H1 (cell line): ENCODE measurements around the gene GPSM1. TPM values are rescaled to one million over a fixed set of nuclear protein-coding genes. Genes with fewer than 3 reads are reported as not detected.

Source experiments
- CTCF ChIA-PET: fragments of 300-600 bp; sonication (Branson Sonifier 250); formaldehyde crosslinking; loops from one replicate; lab custom pipeline; 2021; ENCODE audit not compliant: partially characterized antibody; lab: Charles Lee
- POLR2A ChIA-PET: fragments of 300-600 bp; sonication (Branson Sonifier 250); formaldehyde crosslinking; loops from one replicate; lab custom pipeline; 2021; ENCODE audit warnings: inconsistent platforms; ENCODE audit not compliant: partially characterized antibody; lab: Charles Lee
- DNase-seq, 2 experiments: peaks; one replicate each; pipeline versions ENCODE4 v3.0.0 to v3.0.0-alpha.2; 2010 to 2022; ENCODE audit warnings: low spot score in 2 of 2, low read depth in 1 of 2, mixed read lengths in 1 of 2
- FAIRE-seq: peaks from 2 replicates; lab custom pipeline; 2011; peaks lifted over from hg19 to GRCh38; lab: Jason Lieb, UNC
- H2AFZ ChIP-seq: 2 replicates; pipeline ENCODE4 v1.8.1; 2012; ENCODE audit warnings: low read length, inconsistent platforms
- H2AK5ac ChIP-seq: 2 replicates; pipeline ENCODE4 v1.6.1; 2013; ENCODE audit warnings: low read depth, low read length
- H2BK120ac ChIP-seq: replicated peaks from 2 replicates; pipeline ENCODE3; 2013; ENCODE audit warnings: low read depth, low read length, inconsistent platforms
- H2BK12ac ChIP-seq: 2 replicates; pipeline ENCODE4 v1.6.1; 2013; ENCODE audit warnings: low read depth, low read length
- H2BK15ac ChIP-seq: 2 replicates; pipeline ENCODE4 v1.6.1; 2013; ENCODE audit warnings: low read length
- H2BK20ac ChIP-seq: 2 replicates; pipeline ENCODE4 v1.6.1; 2013; ENCODE audit warnings: low read length
- H2BK5ac ChIP-seq: 2 replicates; pipeline ENCODE4 v1.6.1; 2013; ENCODE audit warnings: low read depth, low read length
- H3K14ac ChIP-seq: 2 replicates; pipeline ENCODE4 v1.6.1; 2013; ENCODE audit warnings: inconsistent platforms; ENCODE audit not compliant: insufficient read length
- H3K18ac ChIP-seq: 2 replicates; pipeline ENCODE4 v1.6.1; 2013; ENCODE audit warnings: low read length; ENCODE audit errors: extremely low read depth
- H3K23ac ChIP-seq: 2 replicates; pipeline ENCODE4 v1.6.1; 2013; ENCODE audit warnings: inconsistent platforms; ENCODE audit not compliant: insufficient read length
- H3K23me2 ChIP-seq: 2 replicates; pipeline ENCODE4 v1.6.1; 2013; ENCODE audit warnings: low read depth, low read length
- H3K27ac ChIP-seq: 2 replicates; pipeline ENCODE4 v1.6.1; 2011; ENCODE audit warnings: low read depth, low read length, inconsistent platforms
- H3K27me3 ChIP-seq, 4 experiments: replicated peaks in 1 of 4; 1 replicate in 1 of 4; 2 replicates in 3 of 4; pipeline versions ENCODE4 v1.6.1 to v1.8.1; 2011 to 2013; ENCODE audit warnings: low read length in 3 of 4, mild to moderate bottlenecking in 3 of 4, inconsistent platforms in 2 of 4, mixed read lengths in 2 of 4, moderate library complexity in 1 of 4; ENCODE audit not compliant: control insufficient read depth in 3 of 4, insufficient read depth in 3 of 4; ENCODE audit errors: extremely low read depth in 1 of 4
- H3K36me3 ChIP-seq, 4 experiments: 2 replicates each; pipeline versions ENCODE4 v1.6.1 to v1.8.1; 2011 to 2013; ENCODE audit warnings: mild to moderate bottlenecking in 4 of 4, low read length in 3 of 4, moderate library complexity in 2 of 4, control low read depth in 1 of 4, inconsistent platforms in 1 of 4; ENCODE audit not compliant: insufficient read depth in 4 of 4, control insufficient read depth in 2 of 4
- H3K4ac ChIP-seq: replicated peaks from 2 replicates; pipeline ENCODE3; 2013; ENCODE audit warnings: low read length, low read depth, mixed read lengths, inconsistent platforms; ENCODE audit not compliant: insufficient read length
- H3K4me1 ChIP-seq, 4 experiments: replicated peaks in 1 of 4; 1 replicate in 1 of 4; 2 replicates in 3 of 4; pipeline versions ENCODE4 v1.6.1 to v1.8.1; 2011 to 2013; ENCODE audit warnings: low read length in 3 of 4, inconsistent platforms in 2 of 4, mixed read lengths in 1 of 4; ENCODE audit not compliant: insufficient read depth in 4 of 4, control insufficient read depth in 3 of 4
- H3K4me2 ChIP-seq, 2 experiments: 2 replicates each; pipeline versions ENCODE4 v1.6.1 to v1.8.1; 2011 to 2013; ENCODE audit warnings: low read depth in 2 of 2, low read length in 2 of 2, control low read depth in 1 of 2, inconsistent platforms in 1 of 2, mild to moderate bottlenecking in 1 of 2; ENCODE audit not compliant: insufficient read depth in 1 of 2
- H3K4me3 ChIP-seq, 4 experiments: fragments of 200-600, 300-600 bp in 1 of 4; sonication (generic), shearing (Covaris generic), sonication (Bioruptor Twin) in 1 of 4; 2 replicates each; pipeline versions ENCODE4 v1.5.1 to v1.8.1; 2011 to 2016; ENCODE audit warnings: low read length in 4 of 4, low read depth in 3 of 4, control low read depth in 2 of 4, inconsistent platforms in 2 of 4, mild to moderate bottlenecking in 2 of 4, mixed read lengths in 1 of 4, moderate library complexity in 1 of 4; ENCODE audit not compliant: insufficient read depth in 2 of 4; ENCODE audit errors: extremely low read depth in 1 of 4
- H3K56ac ChIP-seq: replicated peaks from 2 replicates; pipeline ENCODE3; 2013; ENCODE audit warnings: low read depth, mild to moderate bottlenecking, mixed read lengths, low read length, inconsistent platforms; ENCODE audit not compliant: insufficient read length
- H3K79me1 ChIP-seq: 2 replicates; pipeline ENCODE4 v1.6.1; 2013; ENCODE audit warnings: low read depth, low read length, control low read depth
- H3K79me2 ChIP-seq, 2 experiments: 2 replicates each; pipeline versions ENCODE4 v1.6.1 to v1.8.1; 2012 to 2013; ENCODE audit warnings: low read length in 2 of 2, mild to moderate bottlenecking in 2 of 2, inconsistent platforms in 1 of 2; ENCODE audit not compliant: insufficient read depth in 2 of 2, control insufficient read depth in 1 of 2
- H3K9ac ChIP-seq, 4 experiments: replicated peaks in 1 of 4; 1 replicate in 1 of 4; 2 replicates in 3 of 4; pipeline versions ENCODE4 v1.6.1 to v1.8.1; 2011 to 2013; ENCODE audit warnings: low read depth in 3 of 4, low read length in 3 of 4, control low read depth in 2 of 4, mild to moderate bottlenecking in 2 of 4, moderate library complexity in 2 of 4, inconsistent platforms in 1 of 4; ENCODE audit errors: extremely low read depth in 1 of 4
- H3K9me3 ChIP-seq, 2 experiments: 2 replicates each; pipeline versions ENCODE4 v1.6.1 to v1.8.1; 2012 to 2013; ENCODE audit warnings: mild to moderate bottlenecking in 2 of 2, moderate library complexity in 2 of 2, control low read depth in 1 of 2, inconsistent platforms in 1 of 2, low read depth in 1 of 2, low read length in 1 of 2, mixed read lengths in 1 of 2; ENCODE audit not compliant: insufficient read depth in 2 of 2
- H4K20me1 ChIP-seq, 2 experiments: replicated peaks in 1 of 2; 2 replicates each; pipeline versions ENCODE3 to v1.8.1; 2011 to 2013; ENCODE audit warnings: inconsistent platforms in 2 of 2, low read length in 2 of 2, mild to moderate bottlenecking in 1 of 2; ENCODE audit not compliant: insufficient read depth in 2 of 2, control insufficient read depth in 1 of 2
- H4K5ac ChIP-seq: 2 replicates; pipeline ENCODE4 v1.6.1; 2013; ENCODE audit warnings: low read length, low read depth, mixed read lengths, inconsistent platforms; ENCODE audit not compliant: insufficient read length
- H4K8ac ChIP-seq: 2 replicates; pipeline ENCODE4 v1.8.0; 2013; ENCODE audit warnings: mild to moderate bottlenecking, moderate library complexity, low read length, inconsistent platforms; ENCODE audit not compliant: insufficient read depth; ENCODE audit errors: extremely low read depth
- H4K91ac ChIP-seq: replicated peaks from 2 replicates; pipeline ENCODE3; 2013; ENCODE audit warnings: low read length, mixed read lengths, inconsistent platforms; ENCODE audit not compliant: insufficient read length
- MAFK ChIP-seq: IDR thresholded peaks from 2 replicates; pipeline ENCODE4 v1.6.1; 2012; ENCODE audit warnings: low read depth, mild to moderate bottlenecking, improper control_type of control experiment, low read length
- RFX5 ChIP-seq: IDR thresholded peaks from 2 replicates; pipeline ENCODE4 v1.6.1; 2011; ENCODE audit warnings: low read depth, low read length, improper control_type of control experiment, borderline replicate concordance
- WGBS, 2 experiments: shearing (Covaris generic) in 1 of 2; methylation state at CpG; one replicate each; pipeline versions ENCODE4 v1.1.6 to v1.1.7; 2013 to 2015; ENCODE audit warnings: low lambda C conversion rate in 2 of 2, mixed read lengths in 2 of 2, inconsistent platforms in 1 of 2, low coverage in 1 of 2, missing lambda C conversion rate in 1 of 2; ENCODE audit not compliant: insufficient replicate concordance in 2 of 2, insufficient coverage in 1 of 2, insufficient read length in 1 of 2; ENCODE audit errors: extremely low coverage in 1 of 2, missing lambda C conversion rate in 1 of 2; 5-methylcytosine and 5-hydroxymethylcytosine counted together
- polyA plus RNA-seq, 7 experiments: library from polyadenylated mRNA; depleted of rRNA in 3 of 7; stranded (reverse) in 5 of 7; unstranded in 2 of 7; fragments of >200 nt in 5 of 7; fragments of 200-250 nt in 2 of 7; gene quantifications; 1 replicate in 5 of 7; 2 replicates in 1 of 7; 4 replicates in 1 of 7; pipeline versions ENCODE4 v1.2.1 to v1.2.3, GENCODE V29; 2011 to 2013; ENCODE audit warnings: missing spikeins in 2 of 7, mixed read lengths in 2 of 7
- total RNA-seq: library from RNA; stranded (reverse); fragmentation: NEBNext Ultra II Directional; extraction: Animal tissue kit (Norgen Biotek cat#: 25700); gene quantifications from 2 replicates; pipeline ENCODE4 v1.2.1, GENCODE V29; 2021

The GPSM1 gene
- total and polyA plus RNA-seq, 2 of the 8 experiments (the other 6 are each of a cell fraction or from before 2014, with no cell fraction given) = 12.8 to 18.0 TPM

GRCh38 chr9:136343121-136343883 is 16.0 kb downstream of the GPSM1 start:
- peak overlapping the region; percentile 85 for H2BK5ac ChIP-seq
- H3K18ac ChIP-seq = peak overlapping the region; percentile 25
- H3K23ac ChIP-seq = no peak overlapping the region
- no peak for TF ChIP-seq RFX5
- TF ChIP-seq MAFK = no peak
- TF ChIP-seq, all 59 proteins: peak for 0
- Histone ChIP-seq H3K4me3 (peak overlapping the region; percentile 2 to 72 (median 11); a peak in 6 of 8 replicates), H2BK120ac (no peak overlapping the region), H3K79me1 (no peaks in the 10 kb centered on the region), H3K56ac (no peak overlapping the region), H3K27me3 (no peaks in the 10 kb centered on the region), H2BK15ac (peak overlapping the region; percentile 75; the same call in 1 of the 2 replicates), H2AK5ac (peak overlapping the region; percentile 93), H3K14ac (no peak overlapping the region), H3K4ac (peak overlapping the region; percentile 41), H2BK20ac (no peak overlapping the region; the same call in 1 of the 2 replicates), H2AFZ (no peak overlapping the region), H3K36me3 (no peaks in the 10 kb centered on the region), H4K20me1 (no peaks in the 10 kb centered on the region), H3K9ac (peak overlapping the region in 2 of 4 experiments; percentile 60 to 63; a peak in 4 of 7 replicates), H3K9me3 (no peaks in the 10 kb centered on the region), H4K91ac (peak overlapping the region; percentile 44), H3K79me2 (no peaks in the 10 kb centered on the region), H4K5ac (no peak overlapping the region), H3K4me2 (peak overlapping the region; percentile 54 to 77), H2BK12ac (peak overlapping the region; percentile 62; the same call in 1 of the 2 replicates), H3K27ac (peak overlapping the region; percentile 52), H3K23me2 (peaks cover 2% of the 10 kb centered on the region; the same call in 1 of the 2 replicates), H4K8ac (peak overlapping the region; percentile 90), H3K4me1 (peaks cover 0 to 19% (median 10%) of the 10 kb centered on the region in 4 experiments; a peak in 6 of 7 replicates)
- 74% methylated on average over 23 of the region's 23 CpGs; no CpG with 5 or more reads in 1 of the 2 experiments for WGBS, 2 experiments
- DNase-seq = no peak
- no peak for FAIRE-seq
- ChIA-PET CTCF (interaction anchor here (1.0 to 7.9 kb wide), 6 partner anchors 11 to 148 kb away, joined by 3 to 80 read pairs (median 11); partner anchors contain the start of genes DNLZ and GPSM1), POLR2A (interaction anchor here (1.0 to 8.0 kb wide), 4 partner anchors 10 to 65 kb away, joined by 3 to 137 read pairs (median 5); partner anchors contain the start of gene DNLZ)
